OCI-M2 (cell line): ENCODE measurements around the gene GRB2.
A peak's percentile ranks its signal among the peaks of the same experiment; 100 is the strongest.
"Not testable (repeated sequence)": the region's sequence is repeated elsewhere in the genome, so short reads cannot be mapped to it uniquely, and the experiment has no call there.

Experiments
- DNase-seq: peaks from one replicate; lab custom pipeline; 2025; ENCODE audit not compliant: unreplicated experiment; lab: John Stamatoyannopoulos, UW

GRB2 gene

GRCh38 chr17:75288770-75289114 lies 116.7 kb downstream of the GRB2 start:
- no peak for DNase-seq

GRCh38 chr17:75288359-75288758 lies 117.1 kb downstream of the GRB2 start:
- no peak for DNase-seq

GRCh38 chr17:75287221-75287620 lies 118.3 kb downstream of the GRB2 start:
- no peak for DNase-seq

GRCh38 chr17:75285123-75285522 lies 120.4 kb downstream of the GRB2 start:
- DNase-seq: no peak

DNA sequence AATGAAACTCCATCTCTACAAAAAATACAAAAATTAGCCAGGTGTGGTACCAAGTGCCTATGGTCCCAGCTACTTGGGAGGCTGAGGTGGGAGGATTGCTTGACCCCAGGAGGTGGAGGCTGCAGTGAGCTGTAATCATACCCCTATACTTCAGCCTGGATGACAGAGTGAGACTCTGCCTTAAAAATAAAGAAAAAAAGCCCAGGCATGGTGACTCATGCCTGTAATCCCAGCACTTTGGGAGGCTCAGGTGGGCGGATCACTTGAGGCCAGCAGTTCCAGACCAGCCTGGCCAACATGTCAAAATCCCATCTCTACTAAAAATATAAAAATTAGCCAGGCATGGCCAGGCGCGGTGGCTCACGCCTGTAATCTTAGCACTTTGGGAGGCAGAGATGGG lies 125.3 kb downstream of the GRB2 start:
- DNase-seq: not testable (repeated sequence)

DNA sequence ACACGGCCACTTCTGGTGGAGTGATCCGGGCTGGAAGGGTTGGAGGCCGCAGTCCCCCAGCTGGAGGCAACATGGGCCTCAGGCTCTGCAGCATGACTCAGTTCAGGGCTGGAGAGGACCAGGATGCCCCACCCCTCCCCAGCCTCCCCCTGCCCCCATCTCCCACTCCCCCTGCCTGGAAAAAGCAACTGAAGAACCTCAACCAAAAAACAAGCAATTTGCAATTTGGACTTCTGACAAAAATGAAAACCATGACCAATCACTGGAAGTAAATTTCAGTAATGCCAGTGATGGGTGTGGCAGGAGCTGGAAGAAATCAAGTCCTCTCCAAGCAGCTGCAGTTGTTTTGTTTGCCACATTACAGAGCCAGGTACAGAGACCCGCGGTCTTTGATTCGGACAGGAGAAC lies 127.8 kb downstream of the GRB2 start:
- no peak for DNase-seq

GRCh38 chr17:75273977-75274708 lies 131.3 kb downstream of the GRB2 start:
- no peak for DNase-seq

GRCh38 chr17:75272848-75273184 lies 132.7 kb downstream of the GRB2 start:
- DNase-seq: no peak

GRCh38 chr17:75271955-75272847 lies 133.3 kb downstream of the GRB2 start:
- no peak for DNase-seq

GRCh38 chr17:75271233-75271954 lies 134.1 kb downstream of the GRB2 start:
- peak; percentile 16 for DNase-seq

DNA sequence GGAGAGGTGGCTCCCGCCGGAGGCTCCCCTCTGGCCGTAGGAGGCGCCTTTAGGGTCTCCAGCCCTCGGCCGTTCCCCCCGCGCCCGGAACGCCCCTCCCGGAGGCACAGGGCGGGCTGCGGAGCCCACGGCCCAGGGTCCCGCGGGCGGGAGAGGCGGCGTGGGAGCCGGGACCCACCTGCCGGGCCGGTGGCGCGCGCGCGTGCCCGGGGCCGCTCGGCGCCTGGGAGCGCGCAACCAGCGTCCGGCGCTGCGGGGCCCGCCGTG lies 134.6 kb downstream of the GRB2 start, which contains the start of gene MIF4GD:
Gene MIF4GD (minus strand): TSS at position 266 of the 267 bp plus-strand sequence. CDS start 1,036 bp downstream, outside the sequence.
- no peak for DNase-seq

DNA sequence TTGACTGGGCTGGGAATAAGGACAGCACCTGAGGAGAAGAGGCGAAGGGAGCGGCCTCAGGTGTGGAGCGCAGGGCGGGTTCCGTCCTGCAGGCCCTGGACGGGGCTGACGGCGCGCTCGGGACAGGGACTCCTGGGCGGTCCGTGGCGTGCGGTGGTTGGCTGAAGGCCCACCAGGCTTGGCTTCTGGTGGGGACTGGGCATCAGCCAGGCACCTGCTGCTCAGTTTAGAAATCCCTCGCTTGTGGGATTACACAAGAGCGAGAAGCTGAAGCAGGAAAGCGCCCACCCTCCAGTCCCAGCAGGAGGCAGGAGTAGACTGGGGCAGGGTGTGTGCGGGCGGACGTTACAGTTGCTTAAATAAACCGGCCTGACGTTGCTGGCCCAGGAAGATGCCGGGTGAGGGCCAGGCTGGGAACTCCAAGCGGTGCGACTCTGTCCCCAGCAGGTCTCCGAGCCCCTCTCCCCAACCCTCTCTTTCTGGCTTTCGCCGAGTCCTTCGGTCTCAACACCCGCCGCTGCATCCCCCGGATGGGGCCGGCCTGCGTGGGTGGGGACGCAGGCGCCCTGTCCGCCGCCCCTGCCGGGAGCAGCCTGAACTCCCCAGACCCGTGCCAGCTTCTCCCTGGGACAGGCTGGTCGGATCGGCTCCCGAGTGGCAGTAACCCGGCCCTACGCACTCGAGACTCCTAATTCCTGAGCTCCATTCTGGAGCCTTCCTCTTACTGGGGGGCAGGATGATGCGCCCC lies 135.1 kb downstream of the GRB2 start:
- DNase-seq: no peak

- no peak for DNase-seq
Measured at GRCh38 chr17:75269844-75270217, 135.6 kb downstream of the GRB2 start.
